Transverse colon (tissue), 4 donors: ENCODE measurements around the gene TMEM26. TPM values are rescaled to one million over a fixed set of nuclear protein-coding genes. Genes with fewer than 3 reads are reported as not detected.

ENCODE experiments used
- DNase-seq: peaks from one replicate; pipeline ENCODE4 v3.0.0-alpha.2; 2019
- H3K27ac ChIP-seq, 4 donors: fragments of 200-600 bp; sonication (generic); 2 replicates each; pipeline ENCODE4 v1.5.1; 2016 to 2018; ENCODE audit warnings: inconsistent platforms in 4 of 4
- H3K27me3 ChIP-seq: fragments of 200-600 bp; sonication (generic); 2 replicates; pipeline ENCODE4 v1.5.1; 2017; ENCODE audit warnings: inconsistent platforms
- H3K36me3 ChIP-seq, 4 donors: fragments of 200-600 bp; sonication (generic); 2 replicates each; pipeline ENCODE4 v1.5.1; 2017 to 2019; ENCODE audit warnings: inconsistent platforms in 4 of 4
- H3K4me1 ChIP-seq, 4 donors: fragments of 200-600 bp; sonication (generic); 2 replicates each; pipeline ENCODE4 v1.5.1; 2017 to 2020; ENCODE audit warnings: inconsistent platforms in 4 of 4
- H3K4me3 ChIP-seq, 4 donors: fragments of 200-600 bp; sonication (generic); 1 replicate in 1 of 4; 2 replicates in 3 of 4; pipeline versions ENCODE4 v1.5.1 to v1.6.1; 2017 to 2019; ENCODE audit warnings: inconsistent platforms in 4 of 4
- H3K9me3 ChIP-seq, 2 donors: fragments of 200-600 bp; sonication (generic); 2 replicates each; pipeline ENCODE4 v1.5.1; 2017 to 2019; ENCODE audit warnings: inconsistent platforms in 2 of 2
- EP300 ChIP-seq: sonication (generic); formaldehyde crosslinking; IDR thresholded peaks from one replicate; pipeline ENCODE4 v1.6.1; 2017; ENCODE audit warnings: antibody characterized with exemption, low read depth
- POLR2A ChIP-seq: fragments of 450-650 bp; IDR thresholded peaks from one replicate; pipeline ENCODE4 v1.6.1; 2016; ENCODE audit warnings: antibody characterized with exemption, mild to moderate bottlenecking, moderate library complexity
- POLR2AphosphoS5 ChIP-seq, 3 donors: sonication (generic); formaldehyde crosslinking; IDR thresholded peaks; one replicate each; pipeline ENCODE4 v1.6.1; 2016; ENCODE audit warnings: antibody characterized with exemption in 3 of 3
- WGBS, 2 donors: methylation state at CpG; one replicate each; pipeline ENCODE4 v1.1.5; 2018; ENCODE audit warnings: low coverage in 1 of 2; 5-methylcytosine and 5-hydroxymethylcytosine counted together
- in situ Hi-C, 4 donors: fragments of 200-750 bp; cut with MboI; loops; one replicate each; pipeline versions ENCODE4 v1.15.0 to v1.15.1; 2017; ENCODE audit warnings: low sequenced_read_pairs in 3 of 4, low pct_ligation_motif_present in 1 of 4, low pct_unique_long_range_greater_than_20kb in 1 of 4
- intact Hi-C: fragments of 100-400 bp; cut with DNase I; formaldehyde crosslinking; loops from one replicate; pipeline ENCODE4 v1.15.1; 2023; ENCODE audit warnings: low total_unique reads
- total RNA-seq, 4 donors: library from RNA; depleted of rRNA; stranded (reverse); fragments of >200 nt; gene quantifications; one replicate each; pipeline ENCODE4 v1.1.0, GENCODE V29; 2016
- TF ChIP-seq, protein P1 (sequence below), 5 experiments: fragments of 200-600 bp in 3 of 5; fragments of 450-650 bp in 2 of 5; sonication (generic) in 3 of 5; IDR thresholded peaks; 1 replicate in 2 of 5; 2 replicates in 3 of 5; pipeline ENCODE4 v1.5.1; 2016 to 2017; ENCODE audit warnings: antibody characterized with exemption in 5 of 5, inconsistent platforms in 3 of 5, mild to moderate bottlenecking in 2 of 5, moderate library complexity in 1 of 5

The TMEM26 gene
- total RNA-seq, 4 donors from 2014 or later, result 0.27 to 3.0 (median 1.9) TPM; not detected in 1

DNA sequence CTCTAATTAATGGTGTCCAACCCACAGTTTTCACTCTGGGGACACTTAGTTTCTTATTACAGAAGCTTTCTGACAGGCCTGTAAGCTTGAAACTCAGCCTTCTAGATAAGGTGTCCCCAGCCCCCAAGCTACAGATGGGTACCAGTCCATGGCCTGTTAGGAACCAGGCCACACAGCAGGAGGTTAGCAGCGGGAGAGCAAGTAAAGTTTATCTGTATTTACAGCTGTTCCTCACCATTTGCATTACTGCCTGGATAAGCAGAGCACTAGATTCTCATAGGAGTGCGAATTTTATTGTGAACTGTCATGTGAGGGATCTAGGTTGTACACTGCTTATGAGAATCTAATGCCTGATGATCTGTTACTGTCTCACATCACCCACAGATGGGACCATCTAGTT, 93.7 kb downstream of the TMEM26 start:
- no peaks in the 10 kb centered on the region for H3K27me3 ChIP-seq
- in situ Hi-C loops (no loop called here), intact Hi-C loops (no loop called here)
- DNase-seq, result no peak
- TF ChIP-seq POLR2AphosphoS5 (IDR thresholded peaks at IDR 0.05), result no peak
- no peak overlapping the region for H3K4me3 ChIP-seq
- H3K36me3 ChIP-seq, result no peaks in the 10 kb centered on the region
- no peak overlapping the region for H3K27ac ChIP-seq
- WGBS, 2 donors, result 69 to 100% methylated on average over 1 to 2 of the region's 2 CpGs
- H3K4me1 ChIP-seq, result no peaks in the 10 kb centered on the region
- H3K9me3 ChIP-seq, result no peaks in the 10 kb centered on the region

GRCh38 chr10:61357687-61358086, 95.5 kb downstream of the TMEM26 start:
- Histone ChIP-seq H3K4me1 (no peaks in the 10 kb centered on the region), H3K9me3 (no peaks in the 10 kb centered on the region), H3K27me3 (no peaks in the 10 kb centered on the region), H3K36me3 (no peaks in the 10 kb centered on the region), H3K27ac (no peak overlapping the region), H3K4me3 (no peak overlapping the region)
- DNase-seq, result no peak
- no peak for TF ChIP-seq EP300
- TF ChIP-seq, protein P1, sequence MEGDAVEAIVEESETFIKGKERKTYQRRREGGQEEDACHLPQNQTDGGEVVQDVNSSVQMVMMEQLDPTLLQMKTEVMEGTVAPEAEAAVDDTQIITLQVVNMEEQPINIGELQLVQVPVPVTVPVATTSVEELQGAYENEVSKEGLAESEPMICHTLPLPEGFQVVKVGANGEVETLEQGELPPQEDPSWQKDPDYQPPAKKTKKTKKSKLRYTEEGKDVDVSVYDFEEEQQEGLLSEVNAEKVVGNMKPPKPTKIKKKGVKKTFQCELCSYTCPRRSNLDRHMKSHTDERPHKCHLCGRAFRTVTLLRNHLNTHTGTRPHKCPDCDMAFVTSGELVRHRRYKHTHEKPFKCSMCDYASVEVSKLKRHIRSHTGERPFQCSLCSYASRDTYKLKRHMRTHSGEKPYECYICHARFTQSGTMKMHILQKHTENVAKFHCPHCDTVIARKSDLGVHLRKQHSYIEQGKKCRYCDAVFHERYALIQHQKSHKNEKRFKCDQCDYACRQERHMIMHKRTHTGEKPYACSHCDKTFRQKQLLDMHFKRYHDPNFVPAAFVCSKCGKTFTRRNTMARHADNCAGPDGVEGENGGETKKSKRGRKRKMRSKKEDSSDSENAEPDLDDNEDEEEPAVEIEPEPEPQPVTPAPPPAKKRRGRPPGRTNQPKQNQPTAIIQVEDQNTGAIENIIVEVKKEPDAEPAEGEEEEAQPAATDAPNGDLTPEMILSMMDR (IDR thresholded peaks at IDR 0.05), result no peak
- TF ChIP-seq POLR2A, result no peak
- no peak for TF ChIP-seq POLR2AphosphoS5 (IDR thresholded peaks at IDR 0.05)
- intact Hi-C loops (no loop called here), in situ Hi-C loops (no loop called here)
- 76 to 79% methylated on average over 3 of the region's 3 CpGs for WGBS, 2 donors

Other genes with a start within 250 kb of the TMEM26 start
- not detected for gene CABCOCO1, start 209.5 kb upstream of the TMEM26 start, total RNA-seq